KBM-7 (cell line): ENCODE results near the gene ARMS2.

Experiments
- DNase-seq: peaks from one replicate; pipeline ENCODE4 v3.0.0-alpha.2; 2015
- in situ Hi-C: fragments of 300-500 bp; cut with MboI; formaldehyde crosslinking; loops from 2 replicates; pipeline ENCODE4 v1.14.3; 2020; ENCODE audit warnings: low sequenced_read_pairs, low pct_unique_long_range_greater_than_20kb, mixed read lengths

ARMS2 gene

DNA sequence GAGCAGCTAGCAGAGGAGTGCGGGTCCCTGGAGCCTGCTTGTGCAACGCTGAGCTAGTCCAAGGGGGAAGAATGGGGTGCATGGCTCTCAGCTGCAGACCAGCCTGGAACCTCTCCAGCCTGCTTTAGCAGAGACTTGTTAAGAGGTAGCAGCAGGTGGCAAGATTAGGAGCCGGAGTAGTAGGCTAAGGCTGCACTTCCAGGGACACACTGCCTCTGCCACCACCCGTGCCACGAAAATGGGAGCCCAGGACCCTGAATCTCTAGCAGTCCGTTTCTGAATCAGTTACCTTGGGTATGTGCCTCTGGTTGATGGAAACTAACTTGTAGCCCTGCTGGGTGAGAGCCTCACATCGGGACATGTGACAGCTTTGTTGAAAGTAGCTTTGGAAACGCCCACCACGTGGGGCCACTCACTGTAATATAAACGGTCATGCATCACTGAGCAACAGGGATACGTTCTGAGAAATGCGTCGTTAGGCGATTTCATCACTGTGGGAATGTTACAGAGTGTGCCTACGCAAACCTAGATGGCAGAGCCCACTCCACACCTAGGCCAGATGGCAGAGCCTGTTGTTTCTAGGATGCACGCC, 32.8 kb downstream of the ARMS2 start:
- DNase-seq = no peak
- in situ Hi-C loops = no loop called here

DNA sequence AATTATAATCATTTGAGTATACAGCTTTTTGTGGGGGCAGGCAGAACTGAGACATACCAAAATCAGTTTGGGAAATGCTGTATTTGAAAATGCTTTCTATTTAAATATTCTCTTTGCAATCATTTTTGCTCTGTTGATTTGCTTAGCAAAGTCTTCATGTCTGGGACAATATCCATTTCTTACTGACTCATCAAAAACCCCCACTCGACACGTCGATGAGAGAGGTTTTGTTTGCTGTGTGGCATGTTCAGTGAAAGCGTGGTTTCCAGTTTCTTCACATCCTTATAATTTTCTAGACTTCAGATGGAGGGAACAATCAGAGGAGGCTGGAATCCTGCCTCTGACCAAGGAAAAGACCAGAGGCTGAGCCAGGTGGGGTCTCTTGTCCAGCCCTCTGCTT, 35.8 kb downstream of the ARMS2 start:
- in situ Hi-C loops = no loop called here
- no peak for DNase-seq

GRCh38 chr10:122490786-122491680, 36.6 kb downstream of the ARMS2 start:
- no peak for DNase-seq
- in situ Hi-C loops = no loop called here

DNA sequence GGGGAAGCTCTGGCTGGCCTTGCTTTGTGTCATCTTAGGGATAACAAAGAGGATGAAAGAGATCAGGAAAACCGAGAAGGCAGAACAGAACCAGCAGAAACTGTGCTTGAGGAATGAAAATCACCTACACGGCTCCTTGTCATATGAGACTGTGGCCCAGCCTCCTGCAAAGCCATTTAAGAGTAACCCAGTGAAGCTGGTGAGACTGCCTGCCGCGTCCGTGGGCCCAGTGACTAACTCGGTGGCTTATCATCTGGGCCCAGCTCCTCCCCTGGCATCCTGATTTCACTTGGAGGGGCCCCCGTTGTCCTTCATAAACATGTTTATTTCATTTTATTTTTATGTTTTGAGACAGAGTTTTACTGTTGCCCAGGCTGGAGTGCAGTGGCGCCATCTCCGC, 37.6 kb downstream of the ARMS2 start:
- no peak for DNase-seq
- in situ Hi-C loops = no loop called here

DNA sequence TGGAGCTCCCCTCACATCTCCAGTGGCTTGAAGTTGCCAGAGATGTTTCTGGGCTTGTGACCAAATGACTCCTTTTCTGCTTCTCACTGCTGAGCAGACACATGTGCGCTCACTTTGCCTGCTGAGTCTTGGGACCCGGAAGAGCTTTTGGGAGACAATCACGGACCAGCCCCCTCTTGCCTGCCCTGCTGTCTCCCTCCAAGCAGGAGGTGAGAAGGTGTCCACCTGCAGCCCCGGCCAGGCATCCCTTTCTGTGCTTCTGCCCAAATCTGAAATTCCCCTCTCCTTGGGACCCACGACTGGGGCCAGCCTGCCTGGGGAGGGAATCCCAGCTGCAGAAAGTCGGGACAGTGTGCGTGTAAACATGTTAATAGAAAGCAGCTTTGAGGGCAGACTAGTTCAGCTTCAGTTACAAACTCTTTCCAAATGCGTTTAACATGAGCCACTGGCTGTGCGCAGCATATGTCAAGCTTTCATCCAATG, 38.6 kb downstream of the ARMS2 start:
- in situ Hi-C loops = no loop called here
- DNase-seq = no peak

DNA sequence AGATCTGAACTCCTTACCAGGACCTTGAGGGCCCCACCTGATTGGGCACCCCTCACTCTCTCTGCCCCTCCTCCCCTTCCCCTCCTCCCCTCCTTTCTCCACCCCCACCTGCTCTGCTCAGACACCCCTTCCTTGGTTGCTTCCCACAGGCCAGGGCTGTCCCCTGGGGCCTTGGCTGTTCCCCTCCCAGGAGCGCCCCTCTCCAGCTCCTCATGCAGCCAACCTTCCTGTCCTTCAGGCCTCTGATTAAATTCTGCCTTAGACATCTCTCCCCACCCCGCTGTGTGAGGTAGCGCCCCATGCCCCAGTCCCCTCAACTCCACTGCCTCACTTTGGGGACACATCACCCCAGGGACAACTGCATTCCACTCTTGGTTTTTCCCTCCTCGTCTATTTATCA, 39.3 kb downstream of the ARMS2 start:
- no peak for DNase-seq
- in situ Hi-C loops = no loop called here

- no peak for DNase-seq
- in situ Hi-C loops = no loop called here
These were observed 39.8 kb downstream of the ARMS2 start for GRCh38 chr10:122494173-122494820.

DNA sequence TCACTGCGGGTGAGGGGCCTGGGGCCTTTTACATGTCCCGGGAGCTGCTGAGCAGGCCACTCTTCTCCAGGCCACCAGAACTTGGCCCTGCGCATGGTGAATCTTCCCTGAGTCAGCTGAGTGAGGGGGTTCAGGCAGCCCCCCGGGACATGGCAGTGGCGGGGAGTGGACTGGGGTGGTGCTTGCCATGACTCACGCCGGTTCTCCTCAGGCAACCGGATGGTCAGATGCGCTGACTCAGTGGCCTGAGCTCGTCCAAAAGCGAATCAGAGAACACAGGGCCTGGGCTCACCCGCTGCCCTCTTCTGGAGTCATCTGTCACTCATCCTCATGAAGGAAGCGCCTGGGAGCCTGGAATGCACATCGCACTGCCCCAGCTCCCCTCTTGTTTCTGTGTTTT, 40.4 kb downstream of the ARMS2 start:
- in situ Hi-C loops = no loop called here
- no peak for DNase-seq

DNA sequence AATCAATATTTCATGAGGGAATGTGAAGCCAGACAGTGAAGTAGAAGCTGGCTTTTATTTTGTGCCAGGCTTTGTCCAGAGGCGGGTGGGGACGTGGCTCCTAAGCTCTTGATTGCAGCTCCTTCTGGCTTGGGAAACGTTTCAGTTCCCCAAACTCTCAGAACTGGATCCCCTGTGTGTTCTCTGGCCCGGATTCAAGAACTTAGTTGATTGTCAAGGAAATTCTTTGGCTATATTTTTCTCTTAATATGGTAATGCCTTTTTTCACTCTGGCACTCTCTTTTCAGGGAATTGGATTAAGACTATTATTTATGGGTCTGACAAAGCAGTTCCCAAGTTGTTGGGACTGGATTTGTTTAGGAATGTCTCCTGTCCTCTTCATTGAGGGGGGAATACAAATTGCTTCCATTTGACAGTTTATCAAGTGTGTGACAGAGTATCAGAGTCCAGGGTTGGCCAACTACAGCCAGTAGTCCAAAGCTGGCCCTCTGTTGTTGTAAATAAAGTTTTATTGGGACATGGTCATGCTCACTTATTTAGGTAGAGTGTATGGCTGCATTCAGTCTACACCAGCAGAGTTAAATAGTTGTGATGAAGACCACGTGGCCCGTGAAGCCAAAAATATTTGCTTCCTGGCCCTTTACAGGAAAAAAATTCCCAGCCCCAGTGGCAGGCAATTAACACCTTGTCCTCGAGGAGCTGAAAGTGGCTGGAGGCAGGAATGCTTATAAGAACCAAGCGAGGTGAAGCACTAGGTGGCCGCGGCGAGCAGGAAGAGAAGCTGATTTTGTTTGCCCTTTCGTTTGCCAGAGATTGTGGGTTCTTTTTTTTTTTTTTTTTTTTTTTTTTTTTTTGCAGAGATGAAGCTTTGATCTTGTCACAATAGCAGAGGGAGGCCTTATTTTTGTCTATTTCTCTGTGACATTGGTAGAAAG, 41.2 kb downstream of the ARMS2 start:
- no peak for DNase-seq
- in situ Hi-C loops = no loop called here

DNA sequence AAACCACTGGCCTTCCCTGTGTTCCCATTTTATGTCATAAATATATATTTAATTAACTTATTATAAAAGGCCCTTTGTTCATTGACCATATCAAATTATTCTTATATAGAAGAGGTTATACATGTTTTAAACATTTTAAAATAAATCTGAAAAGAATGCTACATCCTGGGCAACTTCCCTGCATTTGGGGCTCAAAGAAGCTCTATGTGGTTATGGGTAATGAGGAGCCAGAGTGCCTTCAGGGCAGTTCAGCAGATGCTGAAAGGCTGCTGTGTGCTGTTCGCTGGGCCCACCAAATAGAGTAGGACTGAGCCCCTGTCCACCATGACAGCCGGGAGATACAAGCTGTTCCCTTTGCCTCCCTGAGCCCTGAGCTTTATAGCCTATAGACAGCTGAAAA, 42.8 kb downstream of the ARMS2 start:
- in situ Hi-C loops = no loop called here
- DNase-seq = no peak

GRCh38 chr10:122498521-122498920, 44.1 kb downstream of the ARMS2 start:
- in situ Hi-C loops = no loop called here
- no peak for DNase-seq

DNA sequence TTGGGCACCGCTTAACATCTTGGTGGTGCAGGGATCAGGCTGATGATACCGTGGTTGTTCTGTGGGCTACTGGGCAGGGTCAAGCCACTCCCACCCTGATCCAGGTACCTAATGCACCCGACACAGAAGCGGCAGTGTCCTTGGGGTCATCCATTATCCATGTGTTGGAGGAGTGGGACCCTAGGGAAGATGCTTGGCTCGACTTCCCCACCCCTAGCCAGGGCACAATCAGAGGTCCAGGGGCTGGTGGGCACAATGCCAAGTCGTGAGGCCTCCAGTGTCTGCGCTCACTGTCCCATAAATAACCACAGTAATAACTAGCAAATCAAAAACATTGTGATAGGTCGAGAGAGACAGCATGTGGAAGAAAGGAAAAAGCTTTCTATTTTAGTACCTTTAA, 44.6 kb downstream of the ARMS2 start:
- no peak for DNase-seq
- in situ Hi-C loops = no loop called here

GRCh38 chr10:122499491-122499941, 45.1 kb downstream of the ARMS2 start:
- DNase-seq = no peak
- in situ Hi-C loops = no loop called here

- in situ Hi-C loops = no loop called here
- DNase-seq = no peak
These were observed 45.7 kb downstream of the ARMS2 start for GRCh38 chr10:122500194-122500593.

GRCh38 chr10:122500726-122501125, 46.3 kb downstream of the ARMS2 start:
- DNase-seq = no peak
- in situ Hi-C loops = no loop called here

DNA sequence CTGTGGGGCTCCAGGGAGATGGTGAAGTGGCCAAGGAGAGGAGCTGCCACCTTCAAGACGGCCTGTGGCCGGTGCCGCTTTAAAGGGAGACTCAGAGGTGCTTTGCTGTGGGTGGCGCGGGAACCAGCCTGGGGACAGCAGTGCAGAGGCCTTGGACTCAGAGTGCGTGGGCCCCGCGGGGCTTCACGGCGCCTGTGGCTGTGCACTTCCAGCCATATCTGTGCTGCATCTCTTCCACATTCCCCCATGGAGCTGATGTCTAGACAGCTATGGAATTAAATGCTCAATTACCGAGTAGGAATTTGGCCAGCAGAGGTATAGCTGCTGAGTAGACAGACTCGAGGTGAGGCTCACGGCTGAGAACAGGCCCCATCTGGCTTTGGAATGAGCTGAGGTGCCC, 48.6 kb downstream of the ARMS2 start:
- DNase-seq = no peak
- in situ Hi-C loops = no loop called here

DNA sequence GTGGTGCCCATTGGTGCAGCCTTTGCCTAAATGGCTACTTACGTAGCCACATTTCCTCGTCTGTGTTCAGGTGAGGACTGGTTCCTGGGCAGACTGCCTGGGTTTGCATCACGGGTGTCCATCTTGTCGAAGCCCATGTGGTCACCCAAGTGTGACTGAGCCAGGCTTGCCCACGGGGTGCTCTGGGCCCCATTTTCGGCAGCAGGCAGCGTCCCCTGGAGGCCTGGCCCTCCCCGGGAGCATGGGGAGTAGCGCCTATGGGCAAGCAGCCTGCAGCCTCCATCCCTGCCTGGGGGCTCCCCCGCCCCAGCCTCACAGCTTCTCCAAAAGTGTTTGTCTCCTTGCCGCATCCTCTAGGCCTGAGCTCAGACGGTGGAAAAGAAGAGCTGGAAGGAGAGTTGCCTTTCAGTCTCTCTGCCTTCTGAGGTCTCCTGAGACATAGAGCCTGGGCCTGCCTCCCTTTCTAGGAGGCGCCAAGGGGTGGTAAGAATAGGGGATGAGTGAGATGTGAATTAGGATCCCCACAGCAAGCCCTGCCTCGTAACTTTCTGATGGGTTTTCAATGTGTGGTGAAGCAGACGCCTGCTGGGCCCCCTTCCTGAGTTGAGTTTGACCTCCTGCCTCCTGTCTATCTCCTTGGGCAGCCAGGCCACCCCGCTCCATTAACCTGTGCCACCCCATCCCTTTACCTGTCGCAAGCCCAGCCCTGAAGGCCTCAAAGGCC, 49.6 kb downstream of the ARMS2 start:
- in situ Hi-C loops = no loop called here
- DNase-seq = no peak

DNA sequence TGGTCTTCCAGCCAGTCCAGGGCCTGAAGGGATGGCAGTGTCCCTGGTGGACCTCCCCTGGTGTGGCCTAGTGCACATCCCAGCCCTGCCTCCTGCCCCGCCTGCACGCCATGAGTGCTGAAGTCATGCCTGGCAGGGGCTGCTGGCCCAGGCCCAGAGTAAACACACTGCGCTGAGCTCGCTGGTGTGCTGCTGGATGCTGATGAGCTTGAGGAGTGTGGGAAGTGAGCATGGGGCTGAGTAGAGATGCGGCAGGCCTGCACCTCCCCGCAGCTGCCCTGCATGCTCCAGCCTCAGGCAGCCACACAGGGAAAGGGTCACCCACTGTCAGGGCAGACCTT, 50.1 kb downstream of the ARMS2 start:
- no peak for DNase-seq
- in situ Hi-C loops = no loop called here

DNA sequence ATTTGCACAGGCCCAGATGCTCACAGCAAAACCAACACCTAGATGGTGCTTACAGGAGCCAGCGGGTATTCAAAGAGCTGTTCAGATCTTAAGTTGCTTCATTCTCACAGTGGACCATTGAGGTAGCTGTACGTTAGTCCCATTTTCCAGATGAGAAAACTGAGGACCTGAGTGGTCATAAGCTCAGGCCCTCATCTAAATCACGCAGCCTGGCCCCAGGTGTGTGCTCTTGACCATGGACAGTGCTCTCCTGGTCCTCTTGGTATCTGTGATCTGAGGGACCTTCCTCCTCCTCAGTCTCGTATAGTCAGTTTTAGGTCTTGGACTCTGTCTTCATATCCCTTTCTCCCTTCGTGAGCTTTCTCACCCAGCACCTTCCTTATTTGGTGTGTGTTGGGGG, 50.6 kb downstream of the ARMS2 start:
- in situ Hi-C loops = no loop called here
- no peak for DNase-seq
